ENCODE data around the gene SV2C.

- no peak for TF ChIP-seq FOXK2 (IDR thresholded peaks at IDR 0.05)
- no peak for TF ChIP-seq SP1 (IDR thresholded peaks at IDR 0.05)
Observed at GRCh38 chr5:76137887-76138542, 54.8 kb downstream of the SV2C start.

Measured in HEK293T (cell line).